Subcutaneous abdominal adipose tissue (tissue), 5 donors: ENCODE measurements around the gene KRTAP2-1.
"Not testable (repeated sequence)": the region's sequence is repeated elsewhere in the genome, so short reads cannot be mapped to it uniquely, and the experiment has no call there.

Experiments used
- H3K27ac ChIP-seq: one replicate; pipeline ENCODE4 v1.7.0; 2013; ENCODE audit warnings: low read depth, mild to moderate bottlenecking, inconsistent platforms, low read length, moderate library complexity
- H3K27me3 ChIP-seq, 5 donors: one replicate each; pipeline ENCODE4 v1.7.0; 2013; ENCODE audit warnings: low read length in 5 of 5, inconsistent platforms in 1 of 5; ENCODE audit not compliant: control insufficient read depth in 5 of 5, insufficient read depth in 4 of 5
- H3K36me3 ChIP-seq, 5 donors: one replicate each; pipeline ENCODE4 v1.7.0; 2013; ENCODE audit warnings: low read length in 5 of 5; ENCODE audit not compliant: control insufficient read depth in 5 of 5, insufficient read depth in 5 of 5
- H3K4me1 ChIP-seq, 5 donors: one replicate each; pipeline ENCODE4 v1.7.0; 2013; ENCODE audit warnings: low read length in 5 of 5, mild to moderate bottlenecking in 3 of 5, moderate library complexity in 1 of 5; ENCODE audit not compliant: control insufficient read depth in 5 of 5, insufficient read depth in 5 of 5
- H3K4me3 ChIP-seq, 5 donors: one replicate each; pipeline ENCODE4 v1.7.0; 2013; ENCODE audit warnings: low read length in 5 of 5, low read depth in 1 of 5
- H3K9ac ChIP-seq, 5 donors: one replicate each; pipeline ENCODE4 v1.7.0; 2013; ENCODE audit warnings: low read length in 5 of 5, mild to moderate bottlenecking in 4 of 5, moderate library complexity in 3 of 5
- H3K9me3 ChIP-seq, 5 donors: one replicate each; pipeline ENCODE4 v1.7.0; 2013; ENCODE audit warnings: low read length in 5 of 5; ENCODE audit not compliant: control insufficient read depth in 5 of 5
- donor health status: healthy.
- donor health status: healthy.
- donor health status: healthy.
- donor health status: healthy.
- donor health status: healthy.

KRTAP2-1 gene

GRCh38 chr17:41002814-41003213, 44.3 kb downstream of the KRTAP2-1 start:
- H3K36me3 ChIP-seq, result no peaks in the 10 kb centered on the region
- H3K27me3 ChIP-seq, result peaks cover 0 to 3% (median 0%) of the 10 kb centered on the region in 5 donors
- no peak overlapping the region for H3K27ac ChIP-seq
- no peak overlapping the region for H3K4me3 ChIP-seq
- H3K9ac ChIP-seq, result no peak overlapping the region
- H3K9me3 ChIP-seq, result no peaks in the 10 kb centered on the region
- no peaks in the 10 kb centered on the region for H3K4me1 ChIP-seq

DNA sequence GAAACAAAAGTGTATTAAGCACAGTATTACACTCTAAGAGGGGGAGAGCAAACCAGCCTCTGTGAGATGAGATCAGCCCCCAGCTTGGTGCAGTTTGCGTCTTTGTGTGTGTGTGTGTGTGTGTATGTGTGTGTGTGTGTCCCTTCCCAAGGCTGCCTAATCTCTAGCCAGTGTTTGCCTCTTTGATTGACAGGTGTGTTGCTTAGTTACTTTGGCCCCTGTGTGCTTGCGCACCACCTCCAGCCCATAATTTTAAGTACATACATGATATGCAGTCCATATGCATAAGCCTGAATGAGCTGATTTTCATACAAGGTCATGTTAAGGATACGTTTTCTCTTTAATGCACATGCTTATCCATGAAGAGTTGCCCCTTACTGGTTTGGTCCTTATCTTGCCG, 45.3 kb downstream of the KRTAP2-1 start:
- H3K4me1 ChIP-seq, result no peaks in the 10 kb centered on the region
- H3K9ac ChIP-seq, result no peak overlapping the region
- H3K36me3 ChIP-seq, result no peaks in the 10 kb centered on the region
- H3K4me3 ChIP-seq, result no peak overlapping the region
- no peaks in the 10 kb centered on the region for H3K9me3 ChIP-seq
- H3K27ac ChIP-seq, result no peak overlapping the region
- H3K27me3 ChIP-seq, result peaks cover 0 to 3% (median 0%) of the 10 kb centered on the region in 5 donors

GRCh38 chr17:40999563-40999962, 47.6 kb downstream of the KRTAP2-1 start, which contains the start of gene KRTAP3-2:
KRTAP3-2 (minus strand) TSS chr17:40999906; CDS start chr17:40999853, 53 bp downstream.
- not testable (repeated sequence) for H3K9me3 ChIP-seq, H3K27ac ChIP-seq, H3K27me3 ChIP-seq, H3K4me1 ChIP-seq, H3K36me3 ChIP-seq, H3K9ac ChIP-seq, H3K4me3 ChIP-seq

- Histone ChIP-seq H3K36me3 (no peaks in the 10 kb centered on the region), H3K27ac (no peak overlapping the region), H3K27me3 (peaks cover 0 to 10% (median 3%) of the 10 kb centered on the region in 5 donors), H3K4me3 (no peak overlapping the region), H3K4me1 (no peaks in the 10 kb centered on the region), H3K9ac (no peak overlapping the region), H3K9me3 (no peaks in the 10 kb centered on the region)
These were observed 49.8 kb downstream of the KRTAP2-1 start for GRCh38 chr17:40997361-40997760.

GRCh38 chr17:40996829-40997228, 50.3 kb downstream of the KRTAP2-1 start:
- peaks cover 0 to 10% (median 4%) of the 10 kb centered on the region in 5 donors for H3K27me3 ChIP-seq
- H3K27ac ChIP-seq, result no peak overlapping the region
- no peak overlapping the region for H3K9ac ChIP-seq
- H3K36me3 ChIP-seq, result no peaks in the 10 kb centered on the region
- H3K4me1 ChIP-seq, result no peaks in the 10 kb centered on the region
- no peaks in the 10 kb centered on the region for H3K9me3 ChIP-seq
- no peak overlapping the region for H3K4me3 ChIP-seq
